DND-41 (cell line): ENCODE results near the gene ZNF468.

Experiments used
- EZH2 ChIP-seq: IDR thresholded peaks from 3 replicates; pipeline ENCODE4 v1.6.1; 2012; ENCODE audit warnings: borderline replicate concordance, low read depth, mild to moderate bottlenecking, moderate library complexity, low read length, inconsistent platforms; ENCODE audit not compliant: severe bottlenecking
- TF ChIP-seq, protein P1 (sequence below): IDR thresholded peaks from 2 replicates; pipeline ENCODE4 v1.5.1; 2012; ENCODE audit warnings: borderline replicate concordance, low read length, moderate library complexity, mild to moderate bottlenecking; ENCODE audit not compliant: poor library complexity, severe bottlenecking; ENCODE audit errors: extremely low read depth

DNA sequence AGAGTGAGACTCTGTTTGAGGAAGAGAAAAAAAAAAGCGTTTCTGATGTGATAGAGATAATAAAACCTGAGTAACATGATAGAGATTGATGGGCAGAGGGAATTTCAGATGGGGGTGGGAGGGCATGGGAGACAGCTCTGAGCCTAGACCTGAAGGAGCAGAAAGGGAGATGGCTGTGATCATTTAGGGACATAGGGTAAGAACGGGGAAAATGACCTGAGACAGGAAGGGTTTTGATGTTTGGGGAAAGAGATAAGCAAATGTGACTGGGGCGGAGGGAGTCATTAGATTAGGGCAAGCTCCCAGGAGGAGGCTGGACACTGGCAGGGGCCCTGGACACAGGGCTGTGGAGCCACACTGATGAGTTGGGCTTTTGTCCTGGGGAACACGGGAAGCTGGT lies 33.9 kb upstream of the ZNF468 start:
- TF ChIP-seq, protein P1, sequence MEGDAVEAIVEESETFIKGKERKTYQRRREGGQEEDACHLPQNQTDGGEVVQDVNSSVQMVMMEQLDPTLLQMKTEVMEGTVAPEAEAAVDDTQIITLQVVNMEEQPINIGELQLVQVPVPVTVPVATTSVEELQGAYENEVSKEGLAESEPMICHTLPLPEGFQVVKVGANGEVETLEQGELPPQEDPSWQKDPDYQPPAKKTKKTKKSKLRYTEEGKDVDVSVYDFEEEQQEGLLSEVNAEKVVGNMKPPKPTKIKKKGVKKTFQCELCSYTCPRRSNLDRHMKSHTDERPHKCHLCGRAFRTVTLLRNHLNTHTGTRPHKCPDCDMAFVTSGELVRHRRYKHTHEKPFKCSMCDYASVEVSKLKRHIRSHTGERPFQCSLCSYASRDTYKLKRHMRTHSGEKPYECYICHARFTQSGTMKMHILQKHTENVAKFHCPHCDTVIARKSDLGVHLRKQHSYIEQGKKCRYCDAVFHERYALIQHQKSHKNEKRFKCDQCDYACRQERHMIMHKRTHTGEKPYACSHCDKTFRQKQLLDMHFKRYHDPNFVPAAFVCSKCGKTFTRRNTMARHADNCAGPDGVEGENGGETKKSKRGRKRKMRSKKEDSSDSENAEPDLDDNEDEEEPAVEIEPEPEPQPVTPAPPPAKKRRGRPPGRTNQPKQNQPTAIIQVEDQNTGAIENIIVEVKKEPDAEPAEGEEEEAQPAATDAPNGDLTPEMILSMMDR, result no peak
- TF ChIP-seq EZH2, result no peak
